Stimulated activated CD8-positive, alpha-beta memory T cell treated with anti-CD3 and anti-CD28 coated beads, Interleukin-7, amount 100 ng/mL, for 24 hours (primary cell): ENCODE results near the gene CCT7.
"Not testable (repeated sequence)": the region's sequence is repeated elsewhere in the genome, so short reads cannot be mapped to it uniquely, and the experiment has no call there.

ENCODE experiments used
- DNase-seq: peaks from one replicate; pipeline ENCODE4 v3.0.0-alpha.2; 2020; ENCODE audit warnings: low read depth

CCT7 gene

GRCh38 chr2:73233932-73234832, at the start of gene CCT7:
Gene CCT7, plus strand, starts transcription at chr2:73234308. Its CDS starts 71 bp downstream, at chr2:73234379.
- DNase-seq: peak; percentile 73

- DNase-seq: no peak
Measured at GRCh38 chr2:73185965-73186364, 48.1 kb upstream of the CCT7 start.

DNA sequence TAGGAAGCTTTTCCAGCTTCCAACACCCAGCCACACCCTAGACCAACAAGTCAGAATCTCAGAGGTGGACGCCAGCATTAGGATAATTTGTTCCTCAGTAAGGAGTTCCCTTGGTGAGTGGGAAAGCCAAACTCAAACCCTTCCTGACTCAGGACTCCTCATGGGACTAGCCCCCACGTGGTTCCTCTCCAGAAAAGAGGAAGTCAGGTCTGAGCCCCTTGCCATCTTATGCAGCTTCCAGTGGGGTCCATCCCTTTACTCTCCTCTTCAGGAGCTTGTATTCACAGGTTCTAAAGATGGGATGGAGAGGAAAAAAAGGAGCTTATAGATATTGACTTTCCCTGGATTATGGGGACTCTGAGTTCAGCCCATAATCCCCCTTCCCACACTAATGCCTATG, 46.6 kb upstream of the CCT7 start:
- no peak for DNase-seq

DNA sequence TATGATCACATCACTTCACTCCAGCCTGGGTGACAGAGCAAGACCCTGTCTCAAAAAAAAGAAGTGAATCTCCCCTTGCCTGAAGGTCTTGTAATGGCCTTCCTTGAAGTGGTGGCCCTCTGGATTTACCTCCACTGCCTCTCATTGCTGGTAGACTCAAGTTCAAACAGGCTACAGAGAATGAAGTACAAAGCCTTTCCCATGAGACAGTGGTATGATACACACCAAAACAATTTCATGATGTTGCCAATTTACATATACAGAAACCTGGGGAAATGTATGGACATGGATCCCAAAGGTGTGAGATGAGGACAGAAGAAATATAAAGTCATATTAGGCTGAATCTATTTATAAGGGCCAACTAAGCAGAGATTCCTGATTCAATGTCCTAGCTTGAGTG, 36.5 kb upstream of the CCT7 start:
- DNase-seq: no peak

DNA sequence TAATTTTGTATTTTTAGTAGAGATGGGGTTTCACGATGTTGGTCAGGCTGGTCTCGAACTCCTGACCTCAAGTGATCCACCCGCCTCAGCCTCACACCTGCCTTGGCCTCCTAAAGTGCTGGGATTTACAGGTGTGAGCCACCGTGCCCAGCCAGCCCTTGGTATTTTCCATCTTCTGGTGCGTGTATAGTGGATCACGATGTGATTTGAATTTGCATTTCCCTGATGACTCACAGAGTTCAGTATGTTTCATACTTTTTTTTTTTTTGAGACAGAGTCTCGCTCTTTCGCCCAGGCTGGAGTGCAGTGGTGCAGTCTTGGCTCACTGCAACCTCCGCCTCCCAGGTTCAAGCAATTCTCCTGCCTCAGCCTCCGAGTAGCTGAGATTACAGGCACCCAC, 33.8 kb upstream of the CCT7 start:
- not testable (repeated sequence) for DNase-seq

GRCh38 chr2:73202156-73203054, 31.7 kb upstream of the CCT7 start, which contains the start of gene NOTO:
Gene NOTO, plus strand, starts transcription at chr2:73202574. Its CDS starts 93 bp downstream, at chr2:73202667.
- no peak for DNase-seq

DNA sequence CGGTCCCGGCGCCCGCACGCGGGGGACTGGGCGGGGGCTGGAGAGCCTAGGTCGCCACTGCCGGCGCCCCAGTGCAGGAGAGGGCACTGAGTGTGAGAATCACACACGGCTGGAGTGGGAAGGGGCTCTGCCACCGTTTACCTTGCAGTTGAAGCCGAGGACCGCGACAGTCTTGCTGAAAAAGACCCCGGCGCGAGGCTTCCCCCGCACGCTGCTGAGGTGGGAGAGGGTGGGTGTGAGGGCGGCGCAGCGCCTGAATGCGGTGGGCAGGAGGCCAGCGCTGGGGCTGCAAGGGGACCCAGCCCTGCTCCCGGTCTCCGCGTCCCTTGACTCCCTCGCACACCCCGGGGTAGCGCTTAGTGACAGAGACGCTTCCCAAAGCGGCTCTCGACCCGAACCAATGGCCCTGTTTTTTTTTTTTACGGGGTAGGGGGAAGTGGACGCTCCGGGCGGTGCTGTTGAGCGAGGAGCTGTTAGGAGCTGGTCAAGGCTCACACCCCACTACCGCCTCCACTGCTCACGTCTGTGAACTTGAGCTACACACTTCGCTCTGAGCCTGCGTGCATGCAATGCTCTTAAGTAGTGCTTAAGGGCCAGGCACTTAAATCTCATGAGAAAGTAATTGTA, 30.9 kb upstream of the CCT7 start:
- DNase-seq: no peak

DNA sequence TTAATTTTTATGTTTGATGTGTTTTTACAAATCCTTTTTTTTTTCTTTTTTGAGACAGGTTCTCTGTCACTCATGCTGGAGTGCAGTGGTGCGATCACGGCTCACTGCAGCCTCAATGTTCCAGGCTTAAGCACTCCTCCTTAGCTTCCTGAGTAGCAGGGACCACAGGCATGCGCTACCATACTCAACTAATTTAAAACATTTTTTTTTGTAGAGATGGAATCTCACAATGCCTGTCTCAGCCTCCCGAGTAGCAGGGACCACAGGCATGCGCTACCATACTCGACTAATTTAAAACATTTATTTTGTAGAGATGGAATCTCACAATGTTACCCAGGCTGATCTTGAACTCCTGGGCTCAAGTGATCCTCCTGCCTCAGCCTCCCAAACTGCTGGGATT, 28.5 kb upstream of the CCT7 start:
- no peak for DNase-seq

DNA sequence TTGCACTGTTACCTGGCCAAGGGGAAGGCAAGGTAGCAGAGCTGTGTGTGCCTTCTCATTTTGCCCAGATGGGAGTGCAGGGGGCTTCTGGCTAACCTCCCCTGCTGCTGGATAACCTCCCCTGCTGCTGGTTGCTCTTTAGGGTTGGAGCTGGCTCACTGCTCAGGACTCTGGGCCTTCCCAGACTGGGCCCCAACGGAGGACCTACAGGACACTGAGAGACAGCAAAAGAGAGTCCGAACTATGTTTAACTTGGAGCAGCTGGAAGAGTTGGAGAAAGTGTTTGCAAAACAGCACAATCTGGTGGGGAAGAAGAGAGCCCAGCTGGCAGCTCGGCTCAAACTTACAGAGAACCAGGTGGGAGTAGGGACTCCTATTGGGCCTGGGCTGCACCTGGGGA, 25.9 kb upstream of the CCT7 start:
- no peak for DNase-seq

GRCh38 chr2:73210019-73210418, 24.1 kb upstream of the CCT7 start:
- no peak for DNase-seq

GRCh38 chr2:73210696-73211095, 23.4 kb upstream of the CCT7 start:
- DNase-seq: no peak

DNA sequence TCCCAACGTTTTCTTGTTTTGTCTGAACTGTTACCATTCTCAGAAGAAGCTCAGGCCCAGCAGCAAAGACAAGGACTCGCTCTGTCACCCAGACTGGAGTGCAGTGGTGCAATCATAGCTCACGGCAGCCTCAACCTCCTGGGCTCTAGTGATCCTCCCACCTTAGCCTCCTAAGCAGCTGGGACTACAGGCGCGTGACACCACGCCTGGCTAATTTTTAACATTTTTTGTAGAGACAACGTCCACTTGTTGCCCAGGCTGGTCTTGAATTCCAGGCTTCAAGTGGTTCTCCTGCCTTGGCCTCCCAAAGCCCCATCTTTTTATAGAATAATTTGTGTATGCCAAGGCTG, 22.0 kb upstream of the CCT7 start:
- no peak for DNase-seq

- DNase-seq: peak; percentile 54
Measured at GRCh38 chr2:73212448-73213176, 21.5 kb upstream of the CCT7 start.

DNA sequence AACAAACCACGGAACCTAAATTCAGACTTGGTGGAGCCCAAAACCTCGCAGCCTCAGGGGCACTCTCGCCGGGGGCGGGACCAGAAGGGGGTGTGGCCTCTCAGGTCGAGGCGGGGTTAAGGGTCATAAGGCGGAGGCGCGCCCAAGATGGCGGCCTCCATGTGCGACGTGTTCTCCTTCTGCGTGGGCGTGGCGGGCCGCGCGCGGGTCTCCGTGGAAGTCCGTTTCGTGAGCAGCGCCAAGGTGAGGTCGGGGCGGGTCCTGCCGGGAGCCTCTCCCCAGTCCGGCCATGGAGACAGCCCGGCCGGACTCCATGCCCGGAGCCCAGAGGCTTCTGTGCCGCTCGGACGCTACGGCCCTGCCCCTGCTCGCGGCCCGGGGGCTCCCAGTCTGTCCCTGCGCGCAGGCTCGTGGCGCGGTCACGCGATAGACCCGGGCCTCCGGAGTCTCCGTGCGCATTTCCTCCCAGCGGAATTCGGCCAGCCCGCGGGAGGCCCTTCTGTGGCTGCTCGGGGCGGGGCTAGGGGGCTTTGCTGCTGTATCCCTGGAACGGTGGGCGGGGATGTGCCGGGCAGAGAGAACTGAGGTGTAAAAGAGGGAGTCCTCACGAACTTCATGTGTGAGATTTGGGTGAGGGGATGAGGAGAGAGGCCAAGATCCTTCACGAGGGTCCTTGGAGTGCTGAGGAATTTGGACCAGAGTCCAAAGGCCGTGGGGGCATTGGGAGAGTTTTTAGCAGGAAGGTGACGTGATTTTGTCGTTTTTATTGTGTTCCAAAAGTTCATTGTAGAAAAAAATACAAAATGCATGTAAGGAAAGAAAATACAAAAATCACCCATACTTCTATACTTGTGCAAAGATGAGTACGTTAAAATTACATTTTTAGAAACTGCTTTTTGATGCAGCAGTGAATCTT, 19.7 kb upstream of the CCT7 start, which contains the start of gene SMYD5:
SMYD5 (plus strand) TSS at position 126 of the 916 bp plus-strand sequence; CDS start at position 148, 22 bp downstream.
- peak; percentile 85 for DNase-seq

DNA sequence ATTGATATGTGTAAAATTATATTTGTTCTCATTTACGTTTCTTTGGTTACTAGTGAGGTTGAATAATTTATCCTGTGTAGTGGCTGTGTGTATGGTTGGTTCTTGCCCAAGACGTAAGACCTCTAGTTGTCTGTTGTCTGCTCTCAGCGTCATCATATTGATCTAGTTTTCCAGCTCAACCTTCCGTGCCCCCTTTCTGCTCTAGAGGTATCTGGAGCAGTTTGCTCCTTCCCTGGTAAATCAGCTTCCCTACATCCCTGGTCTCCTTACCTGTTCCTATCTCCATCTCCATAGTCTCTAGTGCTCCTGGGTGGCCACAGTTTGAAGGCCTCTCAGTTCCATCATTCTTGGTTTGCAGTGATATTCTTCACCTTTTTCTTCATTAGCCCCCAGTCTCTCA, 18.9 kb upstream of the CCT7 start:
- no peak for DNase-seq

DNA sequence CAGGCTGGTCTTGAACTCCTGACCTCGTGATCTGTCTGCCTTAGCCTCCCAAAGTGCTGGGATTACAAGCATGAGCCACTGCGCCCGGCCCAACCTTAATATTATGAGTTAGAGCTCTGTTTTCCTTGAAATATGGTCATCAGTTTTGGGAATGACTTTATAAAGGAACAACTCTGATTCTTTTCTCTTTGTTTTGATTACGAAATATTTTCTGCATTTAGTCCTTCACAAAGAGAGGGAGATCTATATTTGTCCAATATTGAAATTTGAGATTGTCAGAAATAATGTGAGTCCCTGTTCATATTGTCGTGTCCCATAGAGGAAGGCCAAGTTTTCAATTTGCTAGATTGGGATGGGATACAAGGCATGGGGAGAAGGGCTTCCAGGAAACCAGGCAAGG, 16.9 kb upstream of the CCT7 start:
- DNase-seq: no peak

DNA sequence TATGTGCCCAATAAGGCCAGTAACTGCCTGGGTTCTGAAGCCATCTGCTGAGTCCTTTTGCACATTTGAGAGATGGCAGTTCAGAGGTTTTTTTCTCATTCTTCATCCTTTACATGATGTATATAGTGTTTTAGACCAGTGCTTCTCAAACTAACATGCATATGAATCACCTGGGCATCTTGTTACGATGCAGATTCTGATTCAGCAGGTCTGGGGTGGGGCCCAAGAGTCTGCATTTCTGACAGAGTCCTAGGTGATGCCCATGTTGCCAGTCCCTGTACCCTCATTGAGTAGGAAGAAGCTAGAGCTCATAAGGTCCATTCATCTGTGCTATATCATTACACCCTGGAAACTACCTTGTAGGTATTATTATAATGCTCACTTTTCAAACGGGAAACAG, 16.3 kb upstream of the CCT7 start:
- no peak for DNase-seq

- DNase-seq: no peak
Measured at GRCh38 chr2:73218298-73218697, 15.8 kb upstream of the CCT7 start.

DNA sequence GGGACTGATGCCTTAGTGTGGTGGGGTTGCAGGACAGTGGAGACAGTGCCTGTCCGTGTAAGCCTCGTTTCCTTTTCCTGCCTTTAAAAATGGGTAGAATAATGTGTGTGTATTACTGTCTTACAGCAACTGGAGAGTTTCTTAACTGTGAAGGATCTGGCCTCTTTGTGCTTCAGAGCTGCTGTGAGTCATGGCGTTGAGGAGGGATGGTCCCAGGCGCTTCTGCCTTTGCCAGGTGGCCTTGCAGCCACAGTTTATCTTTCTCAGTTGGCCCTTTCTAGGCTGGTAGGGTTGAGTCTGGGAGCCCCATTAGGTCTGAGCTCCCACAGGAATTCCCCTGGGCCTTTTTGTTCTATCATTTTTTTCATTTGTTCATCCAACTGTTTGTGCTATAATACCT, 10.3 kb upstream of the CCT7 start:
- DNase-seq: no peak

- DNase-seq: no peak
Measured at GRCh38 chr2:73225513-73226360, 8.4 kb upstream of the CCT7 start.
